ENCODE measurements around the gene MAST1.

DNA sequence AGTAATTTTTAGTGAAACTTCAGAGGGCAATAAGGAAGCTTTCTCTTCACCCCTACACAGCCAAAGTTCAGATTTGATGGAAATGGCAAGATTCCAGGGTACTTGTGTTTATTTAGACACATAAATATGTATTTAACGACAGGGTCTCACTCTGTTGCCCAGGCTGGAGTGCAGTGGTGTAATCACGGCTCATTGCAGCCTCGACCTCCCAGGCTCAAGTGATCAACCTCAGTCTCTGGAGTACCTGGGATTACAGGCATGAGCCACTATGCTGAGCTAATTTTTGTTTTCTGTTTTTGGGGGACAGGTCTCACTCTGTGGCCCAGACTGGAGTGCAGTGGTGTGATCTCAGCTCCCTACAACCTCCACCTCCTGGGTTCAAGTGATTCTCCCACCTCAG, 82.7 kb downstream of the MAST1 start:
- TF ChIP-seq, protein P1, sequence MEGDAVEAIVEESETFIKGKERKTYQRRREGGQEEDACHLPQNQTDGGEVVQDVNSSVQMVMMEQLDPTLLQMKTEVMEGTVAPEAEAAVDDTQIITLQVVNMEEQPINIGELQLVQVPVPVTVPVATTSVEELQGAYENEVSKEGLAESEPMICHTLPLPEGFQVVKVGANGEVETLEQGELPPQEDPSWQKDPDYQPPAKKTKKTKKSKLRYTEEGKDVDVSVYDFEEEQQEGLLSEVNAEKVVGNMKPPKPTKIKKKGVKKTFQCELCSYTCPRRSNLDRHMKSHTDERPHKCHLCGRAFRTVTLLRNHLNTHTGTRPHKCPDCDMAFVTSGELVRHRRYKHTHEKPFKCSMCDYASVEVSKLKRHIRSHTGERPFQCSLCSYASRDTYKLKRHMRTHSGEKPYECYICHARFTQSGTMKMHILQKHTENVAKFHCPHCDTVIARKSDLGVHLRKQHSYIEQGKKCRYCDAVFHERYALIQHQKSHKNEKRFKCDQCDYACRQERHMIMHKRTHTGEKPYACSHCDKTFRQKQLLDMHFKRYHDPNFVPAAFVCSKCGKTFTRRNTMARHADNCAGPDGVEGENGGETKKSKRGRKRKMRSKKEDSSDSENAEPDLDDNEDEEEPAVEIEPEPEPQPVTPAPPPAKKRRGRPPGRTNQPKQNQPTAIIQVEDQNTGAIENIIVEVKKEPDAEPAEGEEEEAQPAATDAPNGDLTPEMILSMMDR (IDR thresholded peaks at IDR 0.05; ENCODE audit: low read depth, low read length, missing input control) = no peak
- TF ChIP-seq FOXA2 (IDR thresholded peaks at IDR 0.05) (no peak), REST (IDR thresholded peaks at IDR 0.05) (no peak), RAD21 (IDR thresholded peaks at IDR 0.05) (no peak), MAX (IDR thresholded peaks at IDR 0.05) (no peak), TAF1 (conservative IDR thresholded peaks at IDR 0.05) (no peak), HNF4G (IDR thresholded peaks at IDR 0.05) (no peak), YY1 (IDR thresholded peaks at IDR 0.05) (no peak), ATF3 (IDR thresholded peaks at IDR 0.05) (no peak), GABPA (IDR thresholded peaks at IDR 0.05 in 1 of 2, conservative IDR thresholded peaks at IDR 0.05 in 1 of 2) (no peak), JUND (IDR thresholded peaks at IDR 0.05) (no peak), FOXA1 (IDR thresholded peaks at IDR 0.05) (no peak), SP1 (IDR thresholded peaks at IDR 0.05) (no peak), HNF4A (conservative IDR thresholded peaks at IDR 0.05) (no peak)
